H9 (cell line): Measurements from ENCODE around the gene PFDN1. TPM values are rescaled to one million over a fixed set of nuclear protein-coding genes. Genes with fewer than 3 reads are reported as not detected.

ENCODE experiments used
- DNase-seq: peaks from one replicate; pipeline ENCODE4 v3.0.0-alpha.2; 2017
- H2AFZ ChIP-seq: one replicate; pipeline ENCODE4 v1.6.1; 2013; ENCODE audit warnings: mild to moderate bottlenecking, low read length, control low read depth, moderate library complexity
- H2AK5ac ChIP-seq: 2 replicates; pipeline ENCODE4 v1.6.1; 2013; ENCODE audit warnings: low read length, control low read depth, mixed read lengths; ENCODE audit not compliant: insufficient read length
- H2BK120ac ChIP-seq: one replicate; pipeline ENCODE4 v1.6.1; 2013; ENCODE audit warnings: low read depth, mild to moderate bottlenecking, low read length, control low read depth, inconsistent platforms; ENCODE audit not compliant: poor library complexity, severe bottlenecking
- H2BK12ac ChIP-seq: 2 replicates; pipeline ENCODE4 v1.6.1; 2013; ENCODE audit warnings: low read length, control low read depth, mixed read lengths, low read depth; ENCODE audit not compliant: insufficient read length
- H2BK15ac ChIP-seq: 2 replicates; pipeline ENCODE4 v1.6.1; 2013; ENCODE audit warnings: low read depth, low read length, control low read depth
- H2BK20ac ChIP-seq: one replicate; pipeline ENCODE4 v1.6.1; 2013; ENCODE audit warnings: low read depth, mild to moderate bottlenecking, low read length, control low read depth, inconsistent platforms; ENCODE audit not compliant: poor library complexity, severe bottlenecking
- H2BK5ac ChIP-seq: 2 replicates; pipeline ENCODE4 v1.6.1; 2013; ENCODE audit warnings: low read length, control low read depth, mixed read lengths; ENCODE audit not compliant: insufficient read length
- H3K14ac ChIP-seq: 2 replicates; pipeline ENCODE4 v1.6.1; 2013; ENCODE audit warnings: low read length, control low read depth; ENCODE audit not compliant: insufficient read depth
- H3K18ac ChIP-seq: 2 replicates; pipeline ENCODE4 v1.6.1; 2013; ENCODE audit warnings: low read depth, mild to moderate bottlenecking, mixed read lengths, low read length, control low read depth; ENCODE audit not compliant: insufficient read length
- H3K23ac ChIP-seq: 2 replicates; pipeline ENCODE4 v1.6.1; 2013; ENCODE audit warnings: low read length, control low read depth, mixed read lengths, low read depth; ENCODE audit not compliant: insufficient read length
- H3K23me2 ChIP-seq: 2 replicates; pipeline ENCODE4 v1.6.1; 2013; ENCODE audit warnings: low read depth, mild to moderate bottlenecking, mixed read lengths, low read length, control low read depth; ENCODE audit not compliant: insufficient read length, poor library complexity, severe bottlenecking
- H3K27ac ChIP-seq: 2 replicates; pipeline ENCODE4 v1.5.1; 2013; ENCODE audit warnings: low read length, control low read depth, mixed read lengths, low read depth; ENCODE audit not compliant: insufficient read length
- H3K27me3 ChIP-seq: 2 replicates; pipeline ENCODE4 v1.6.1; 2013; ENCODE audit warnings: low read length, control low read depth, inconsistent platforms; ENCODE audit not compliant: insufficient read depth
- H3K4ac ChIP-seq: 2 replicates; pipeline ENCODE4 v1.6.1; 2013; ENCODE audit warnings: low read depth, mild to moderate bottlenecking, control low read depth, inconsistent platforms, low read length, moderate library complexity
- H3K4me1 ChIP-seq: 2 replicates; pipeline ENCODE4 v1.6.1; 2013; ENCODE audit warnings: low read length, control low read depth, inconsistent platforms; ENCODE audit not compliant: insufficient read depth
- H3K4me2 ChIP-seq: 2 replicates; pipeline ENCODE4 v1.6.1; 2013; ENCODE audit warnings: low read length, control low read depth, mixed read lengths; ENCODE audit not compliant: insufficient read length, insufficient read depth
- H3K56ac ChIP-seq: 2 replicates; pipeline ENCODE4 v1.6.1; 2013; ENCODE audit warnings: low read depth, mild to moderate bottlenecking, mixed read lengths, low read length, control low read depth; ENCODE audit not compliant: insufficient read length
- H3K79me1 ChIP-seq: 2 replicates; pipeline ENCODE4 v1.6.1; 2013; ENCODE audit warnings: low read depth, mild to moderate bottlenecking, moderate library complexity, low read length, control low read depth, inconsistent platforms; ENCODE audit not compliant: insufficient read depth, poor library complexity, severe bottlenecking
- H3K79me2 ChIP-seq: 2 replicates; pipeline ENCODE4 v1.6.1; 2013; ENCODE audit warnings: low read length, control low read depth, inconsistent platforms; ENCODE audit not compliant: insufficient read depth
- H3K9ac ChIP-seq: 2 replicates; pipeline ENCODE4 v1.6.1; 2013; ENCODE audit warnings: low read length, control low read depth, mixed read lengths; ENCODE audit not compliant: insufficient read length; ENCODE audit errors: extremely low read depth
- H3K9me3 ChIP-seq: one replicate; pipeline ENCODE4 v1.6.1; 2013; ENCODE audit warnings: low read depth, low read length, inconsistent platforms; ENCODE audit not compliant: control insufficient read depth
- H3T11ph ChIP-seq: one replicate; pipeline ENCODE4 v1.6.1; 2013; ENCODE audit warnings: mild to moderate bottlenecking, low read length, control low read depth, inconsistent platforms
- H4K20me1 ChIP-seq: one replicate; pipeline ENCODE4 v1.6.1; 2013; ENCODE audit not compliant: control insufficient read depth, insufficient read length, insufficient read depth
- H4K5ac ChIP-seq: 2 replicates; pipeline ENCODE4 v1.6.1; 2013; ENCODE audit warnings: low read depth, mild to moderate bottlenecking, mixed read lengths, low read length, control low read depth; ENCODE audit not compliant: insufficient read length
- H4K8ac ChIP-seq: replicated peaks from 2 replicates; pipeline ENCODE4 v1.6.1; 2013; ENCODE audit warnings: low read length, control low read depth, mixed read lengths, low read depth; ENCODE audit not compliant: insufficient read length
- H4K91ac ChIP-seq: 2 replicates; pipeline ENCODE4 v1.6.1; 2013; ENCODE audit warnings: low read depth, mild to moderate bottlenecking, moderate library complexity, mixed read lengths, low read length, control low read depth; ENCODE audit not compliant: insufficient read length
- H3K27ac Mint-ChIP-seq, 3 experiments: 2 replicates in 2 of 3; 3 replicates in 1 of 3; pipeline ENCODE4 v1.8.0; 2020 to 2021; ENCODE audit warnings: mixed read lengths in 3 of 3, mild to moderate bottlenecking in 1 of 3, moderate library complexity in 1 of 3
- H3K27me3 Mint-ChIP-seq: 2 replicates; pipeline ENCODE4 v1.8.0; 2021; ENCODE audit warnings: low read depth, mild to moderate bottlenecking, moderate library complexity, mixed read lengths
- H3K36me3 Mint-ChIP-seq, 3 experiments: 2 replicates in 2 of 3; 3 replicates in 1 of 3; pipeline ENCODE4 v1.8.0; 2020 to 2021; ENCODE audit warnings: low read depth in 3 of 3, mixed read lengths in 3 of 3; ENCODE audit not compliant: insufficient read depth in 1 of 3
- H3K4me1 Mint-ChIP-seq, 2 experiments: 2 replicates each; pipeline ENCODE4 v1.8.0; 2020; ENCODE audit warnings: mixed read lengths in 2 of 2
- H3K4me3 Mint-ChIP-seq, 2 experiments: 2 replicates in 1 of 2; 3 replicates in 1 of 2; pipeline ENCODE4 v1.8.0; 2020 to 2021; ENCODE audit warnings: mild to moderate bottlenecking in 2 of 2, mixed read lengths in 2 of 2, moderate library complexity in 1 of 2
- H3K9me3 Mint-ChIP-seq, 2 experiments: 2 replicates in 1 of 2; 3 replicates in 1 of 2; pipeline ENCODE4 v1.8.0; 2020; ENCODE audit warnings: mild to moderate bottlenecking in 2 of 2, mixed read lengths in 2 of 2, moderate library complexity in 1 of 2
- WGBS: extraction: QIAGEN DNeasy Blood & Tissue Kit; methylation state at CpG from one replicate; pipeline ENCODE4 v1.1.7; 2013; ENCODE audit warnings: missing lambda C conversion rate, low lambda C conversion rate, mixed read lengths; ENCODE audit not compliant: insufficient read length; ENCODE audit errors: extremely low coverage; 5-methylcytosine and 5-hydroxymethylcytosine counted together
- long read RNA-seq: library from polyadenylated mRNA; unstranded; transcript quantifications from one replicate; pipeline ENCODE4 v2.0.0, GENCODE V29; 2020
- total RNA-seq: library from RNA; stranded (reverse); gene quantifications from 2 replicates; pipeline ENCODE4 v1.2.1, GENCODE V29; 2021
- TF ChIP-seq, protein P1 (sequence below): fragments of 200-600 bp; sonication (generic); conservative IDR thresholded peaks from 3 replicates; pipeline ENCODE4 v1.8.0; 2021; ENCODE audit warnings: antibody characterized with exemption, mild to moderate bottlenecking

PFDN1 gene, protein sequence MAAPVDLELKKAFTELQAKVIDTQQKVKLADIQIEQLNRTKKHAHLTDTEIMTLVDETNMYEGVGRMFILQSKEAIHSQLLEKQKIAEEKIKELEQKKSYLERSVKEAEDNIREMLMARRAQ
- total RNA-seq, result 56.2 and 58.3 TPM in 2 replicates
- long read RNA-seq, transcript PFDN1-203 (3 exons, 1,091 nt), result minor isoform, 20 of 183 reads
- long read RNA-seq, transcript PFDN1-201 (4 exons, 1,352 nt), result major isoform, 153 of 183 reads
- long read RNA-seq, partial matches to known transcripts, result 2 of 183 reads
- long read RNA-seq, other reads (novel, unspliced or antisense), result 5 of 183 reads

DNA sequence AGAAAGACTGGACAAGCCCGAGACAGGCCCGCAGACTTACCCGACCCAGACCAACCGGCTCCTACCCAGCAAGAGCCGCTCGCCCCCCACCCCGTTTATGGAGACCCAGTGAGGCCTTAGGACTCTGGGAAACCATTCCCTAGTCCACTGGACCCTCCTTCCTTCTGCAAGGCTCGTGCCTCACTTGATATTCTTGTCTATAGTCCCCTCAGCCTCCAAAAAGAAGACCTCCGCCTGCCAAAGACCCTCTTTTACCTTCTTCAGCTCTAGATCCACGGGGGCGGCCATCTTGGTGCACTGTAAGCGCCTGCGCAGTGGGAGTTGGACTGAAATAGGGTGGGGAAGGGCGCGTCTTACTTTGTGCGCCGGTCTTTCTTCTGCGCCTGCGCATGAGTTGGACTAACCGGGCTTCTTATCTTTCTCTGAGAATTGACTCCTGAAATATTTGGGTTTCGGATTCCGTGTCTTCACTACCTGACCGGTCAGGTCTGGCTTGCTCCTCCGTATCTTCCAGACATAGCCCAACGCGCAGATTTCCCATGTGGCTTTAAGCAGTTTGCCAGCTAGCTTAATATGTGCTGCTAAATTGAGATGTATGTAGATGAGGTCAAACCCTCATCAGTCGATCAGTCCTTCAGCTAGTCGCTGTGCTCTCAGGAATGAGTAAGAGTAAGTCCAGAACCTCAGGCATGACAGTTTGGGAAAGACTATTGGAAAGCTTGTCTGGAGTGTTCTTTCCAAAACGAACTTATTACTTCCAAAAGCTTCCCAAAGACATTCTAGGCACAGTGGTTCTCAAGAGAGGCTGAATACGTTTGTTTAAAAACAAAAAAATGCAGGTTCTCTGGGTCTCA is at the start of gene PFDN1:
Gene PFDN1 (minus strand): TSS at position 316 of the 854 bp plus-strand sequence. CDS start 28 bp downstream, at position 288.
- Histone ChIP-seq H4K20me1 (no peaks in the 10 kb centered on the region), H3K18ac (peak within 1 kb of the TSS; percentile 96), H3K56ac (no peak within 1 kb of the TSS), H3K23me2 (peaks cover 11% of the 10 kb centered on the region), H3T11ph (no peak within 1 kb of the TSS), H3K9me3 (no peaks in the 10 kb centered on the region), H4K8ac (peak within 1 kb of the TSS; percentile 94), H3K27me3 (no peaks in the 10 kb centered on the region), H3K79me2 (peaks cover 8% of the 10 kb centered on the region; the same call in 1 of the 2 replicates), H3K27ac (peak within 1 kb of the TSS; percentile 92), H2BK5ac (peak within 1 kb of the TSS; percentile 66), H3K4me1 (no peaks in the 10 kb centered on the region), H2AFZ (peak within 1 kb of the TSS; percentile 99), H2BK120ac (no peak within 1 kb of the TSS), H3K9ac (peak within 1 kb of the TSS; percentile 96), H3K23ac (no peak within 1 kb of the TSS), H2AK5ac (no peak within 1 kb of the TSS), H2BK20ac (no peak within 1 kb of the TSS), H3K4me2 (peak within 1 kb of the TSS; percentile 98), H3K4ac (no peak within 1 kb of the TSS; the same call in 1 of the 2 replicates), H4K91ac (no peak within 1 kb of the TSS), H4K5ac (peak within 1 kb of the TSS; percentile 96), H3K14ac (peak within 1 kb of the TSS; percentile 96), H3K79me1 (peaks cover 11% of the 10 kb centered on the region), H2BK15ac (no peak within 1 kb of the TSS; the same call in 1 of the 2 replicates), H2BK12ac (peak within 1 kb of the TSS; percentile 70)
- Mint-ChIP-seq H3K27me3 (peaks cover 2% of the 10 kb centered on the region), H3K36me3 (peaks cover 3 to 20% (median 18%) of the 10 kb centered on the region in 3 experiments), H3K9me3 (peaks cover 0 to 2% of the 10 kb centered on the region in 2 experiments; a peak in 1 of 5 replicates), H3K4me3 (peak within 1 kb of the TSS; percentile 99), H3K4me1 (peaks cover 4 to 7% of the 10 kb centered on the region in 2 experiments; a peak in 3 of 4 replicates), H3K27ac (peak within 1 kb of the TSS; percentile 99 to 100 (median 100))
- WGBS, result no CpG with 5 or more reads among the region's 30 CpGs
- TF ChIP-seq, protein P1, sequence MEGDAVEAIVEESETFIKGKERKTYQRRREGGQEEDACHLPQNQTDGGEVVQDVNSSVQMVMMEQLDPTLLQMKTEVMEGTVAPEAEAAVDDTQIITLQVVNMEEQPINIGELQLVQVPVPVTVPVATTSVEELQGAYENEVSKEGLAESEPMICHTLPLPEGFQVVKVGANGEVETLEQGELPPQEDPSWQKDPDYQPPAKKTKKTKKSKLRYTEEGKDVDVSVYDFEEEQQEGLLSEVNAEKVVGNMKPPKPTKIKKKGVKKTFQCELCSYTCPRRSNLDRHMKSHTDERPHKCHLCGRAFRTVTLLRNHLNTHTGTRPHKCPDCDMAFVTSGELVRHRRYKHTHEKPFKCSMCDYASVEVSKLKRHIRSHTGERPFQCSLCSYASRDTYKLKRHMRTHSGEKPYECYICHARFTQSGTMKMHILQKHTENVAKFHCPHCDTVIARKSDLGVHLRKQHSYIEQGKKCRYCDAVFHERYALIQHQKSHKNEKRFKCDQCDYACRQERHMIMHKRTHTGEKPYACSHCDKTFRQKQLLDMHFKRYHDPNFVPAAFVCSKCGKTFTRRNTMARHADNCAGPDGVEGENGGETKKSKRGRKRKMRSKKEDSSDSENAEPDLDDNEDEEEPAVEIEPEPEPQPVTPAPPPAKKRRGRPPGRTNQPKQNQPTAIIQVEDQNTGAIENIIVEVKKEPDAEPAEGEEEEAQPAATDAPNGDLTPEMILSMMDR, result no peak
- DNase-seq, result peak; percentile 96
